Smooth muscle cell (in vitro differentiated cells): ENCODE measurements around the gene COBL. TPM values are rescaled to one million over a fixed set of nuclear protein-coding genes. Genes with fewer than 3 reads are reported as not detected.

ENCODE experiments used
- DNase-seq: peaks from one replicate; lab custom pipeline; 2025; ENCODE audit not compliant: unreplicated experiment; lab: John Stamatoyannopoulos, UW
- H2AFZ ChIP-seq: fragments of 200-600 bp; sonication (generic); 2 replicates; pipeline ENCODE4 v1.6.0; 2016; ENCODE audit warnings: antibody characterized with exemption, low read depth, mild to moderate bottlenecking
- H3F3A ChIP-seq: fragments of 200-600 bp; sonication (generic); 2 replicates; pipeline ENCODE4 v1.6.0; 2017; ENCODE audit warnings: antibody characterized with exemption, low read depth
- H3K27ac ChIP-seq: fragments of 200-600 bp; sonication (generic); 2 replicates; pipeline ENCODE4 v1.5.1; 2016; ENCODE audit warnings: low read depth, mild to moderate bottlenecking
- H3K27me3 ChIP-seq: fragments of 200-600 bp; sonication (generic); 2 replicates; pipeline ENCODE4 v1.6.1; 2016; ENCODE audit warnings: low read depth, mild to moderate bottlenecking
- H3K36me3 ChIP-seq: fragments of 200-600 bp; sonication (generic); 2 replicates; pipeline ENCODE4 v1.5.1; 2016; ENCODE audit warnings: low read depth
- H3K4me1 ChIP-seq: fragments of 200-600 bp; sonication (generic); 2 replicates; pipeline ENCODE4 v1.5.1; 2016; ENCODE audit warnings: low read depth
- H3K4me2 ChIP-seq: fragments of 200-600 bp; sonication (generic); 2 replicates; pipeline ENCODE4 v1.6.0; 2016; ENCODE audit warnings: mild to moderate bottlenecking
- H3K4me3 ChIP-seq: fragments of 200-600 bp; sonication (generic); 2 replicates; pipeline ENCODE4 v1.5.1; 2016; ENCODE audit warnings: mild to moderate bottlenecking
- H3K79me2 ChIP-seq: fragments of 200-600 bp; sonication (generic); 2 replicates; pipeline ENCODE4 v1.6.0; 2016; ENCODE audit warnings: low read depth, mild to moderate bottlenecking
- H3K9ac ChIP-seq: fragments of 200-600 bp; sonication (generic); 2 replicates; pipeline ENCODE4 v1.6.0; 2016; ENCODE audit warnings: low read depth
- H3K9me3 ChIP-seq: fragments of 200-600 bp; sonication (generic); replicated peaks from 2 replicates; pipeline ENCODE4 v1.5.1; 2016; ENCODE audit warnings: low read depth
- H4K20me1 ChIP-seq: fragments of 200-600 bp; sonication (generic); 2 replicates; pipeline ENCODE4 v1.6.0; 2016; ENCODE audit warnings: low read depth
- WGBS: methylation state at CpG from one replicate; pipeline ENCODE4 v1.1.7; 2016; ENCODE audit warnings: low lambda C conversion rate; 5-methylcytosine and 5-hydroxymethylcytosine counted together
- polyA plus RNA-seq: library from polyadenylated mRNA; unstranded; fragments of >200 nt; fragmentation: Nextera tagmentation; extraction: Ambion mirVana; gene quantifications from 2 replicates; pipeline ENCODE4 v1.2.1, GENCODE V29; 2016
- total RNA-seq: library from RNA; depleted of rRNA; stranded (reverse); fragments of >200 nt; gene quantifications from 2 replicates; pipeline ENCODE4 v1.2.3, GENCODE V29; 2014
- TF ChIP-seq, protein P1 (sequence below): fragments of 200-600 bp; sonication (generic); IDR thresholded peaks from 2 replicates; pipeline ENCODE4 v1.5.1; 2017; ENCODE audit warnings: borderline replicate concordance, mild to moderate bottlenecking, antibody characterized with exemption; ENCODE audit not compliant: insufficient read depth, poor library complexity, severe bottlenecking

Gene COBL
- total and polyA plus RNA-seq, 2 experiments from 2014 or later, result 0.47 to 2.8 TPM

DNA sequence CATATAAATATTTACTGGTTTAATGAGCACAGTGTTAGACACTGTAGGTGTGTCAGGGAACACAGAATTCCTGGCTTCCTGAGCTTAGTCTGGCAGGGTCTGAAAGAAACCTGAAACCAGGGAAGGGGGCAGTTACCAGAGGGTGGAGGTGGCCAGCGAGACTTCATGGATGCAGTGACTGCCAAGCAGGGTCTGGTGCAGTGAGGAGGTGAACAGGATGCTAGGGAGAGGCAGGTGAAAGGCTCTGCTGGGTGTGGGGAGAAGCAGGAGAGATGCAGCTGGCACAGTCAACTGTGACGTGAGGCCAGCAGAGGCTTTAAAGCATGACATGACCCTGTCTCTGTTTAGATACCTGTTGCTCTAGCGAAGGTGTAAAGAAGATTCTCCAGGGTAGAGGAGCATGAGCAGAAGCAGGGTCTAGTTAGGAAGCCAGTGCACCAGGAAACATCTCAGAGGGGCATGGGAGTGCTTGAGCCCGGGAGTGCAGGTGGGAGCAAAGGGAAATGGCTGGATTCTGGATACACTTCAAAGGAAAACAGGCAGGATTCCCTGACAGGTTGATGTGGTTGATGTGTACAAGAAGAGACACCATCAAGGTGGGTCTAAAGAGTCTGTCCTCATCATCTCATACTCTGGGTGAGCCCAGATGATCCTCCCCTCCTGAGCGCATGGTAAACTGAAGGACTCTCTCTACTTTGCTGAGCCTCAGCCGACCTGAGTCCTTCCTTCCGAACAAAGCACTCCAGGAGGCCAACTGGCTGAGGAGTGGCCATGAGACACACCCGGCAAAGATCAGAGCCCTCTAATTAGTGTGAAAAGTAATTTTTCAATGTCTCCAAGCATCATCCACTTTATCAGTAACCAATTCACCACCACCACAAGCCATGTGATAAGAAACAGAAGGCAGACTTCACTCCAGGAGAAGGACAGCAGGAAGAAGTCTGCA lies 186.8 kb downstream of the COBL start:
- TF ChIP-seq, protein P1, sequence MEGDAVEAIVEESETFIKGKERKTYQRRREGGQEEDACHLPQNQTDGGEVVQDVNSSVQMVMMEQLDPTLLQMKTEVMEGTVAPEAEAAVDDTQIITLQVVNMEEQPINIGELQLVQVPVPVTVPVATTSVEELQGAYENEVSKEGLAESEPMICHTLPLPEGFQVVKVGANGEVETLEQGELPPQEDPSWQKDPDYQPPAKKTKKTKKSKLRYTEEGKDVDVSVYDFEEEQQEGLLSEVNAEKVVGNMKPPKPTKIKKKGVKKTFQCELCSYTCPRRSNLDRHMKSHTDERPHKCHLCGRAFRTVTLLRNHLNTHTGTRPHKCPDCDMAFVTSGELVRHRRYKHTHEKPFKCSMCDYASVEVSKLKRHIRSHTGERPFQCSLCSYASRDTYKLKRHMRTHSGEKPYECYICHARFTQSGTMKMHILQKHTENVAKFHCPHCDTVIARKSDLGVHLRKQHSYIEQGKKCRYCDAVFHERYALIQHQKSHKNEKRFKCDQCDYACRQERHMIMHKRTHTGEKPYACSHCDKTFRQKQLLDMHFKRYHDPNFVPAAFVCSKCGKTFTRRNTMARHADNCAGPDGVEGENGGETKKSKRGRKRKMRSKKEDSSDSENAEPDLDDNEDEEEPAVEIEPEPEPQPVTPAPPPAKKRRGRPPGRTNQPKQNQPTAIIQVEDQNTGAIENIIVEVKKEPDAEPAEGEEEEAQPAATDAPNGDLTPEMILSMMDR, result no peak
- WGBS, result 87% methylated on average over 8 of the region's 8 CpGs

DNA sequence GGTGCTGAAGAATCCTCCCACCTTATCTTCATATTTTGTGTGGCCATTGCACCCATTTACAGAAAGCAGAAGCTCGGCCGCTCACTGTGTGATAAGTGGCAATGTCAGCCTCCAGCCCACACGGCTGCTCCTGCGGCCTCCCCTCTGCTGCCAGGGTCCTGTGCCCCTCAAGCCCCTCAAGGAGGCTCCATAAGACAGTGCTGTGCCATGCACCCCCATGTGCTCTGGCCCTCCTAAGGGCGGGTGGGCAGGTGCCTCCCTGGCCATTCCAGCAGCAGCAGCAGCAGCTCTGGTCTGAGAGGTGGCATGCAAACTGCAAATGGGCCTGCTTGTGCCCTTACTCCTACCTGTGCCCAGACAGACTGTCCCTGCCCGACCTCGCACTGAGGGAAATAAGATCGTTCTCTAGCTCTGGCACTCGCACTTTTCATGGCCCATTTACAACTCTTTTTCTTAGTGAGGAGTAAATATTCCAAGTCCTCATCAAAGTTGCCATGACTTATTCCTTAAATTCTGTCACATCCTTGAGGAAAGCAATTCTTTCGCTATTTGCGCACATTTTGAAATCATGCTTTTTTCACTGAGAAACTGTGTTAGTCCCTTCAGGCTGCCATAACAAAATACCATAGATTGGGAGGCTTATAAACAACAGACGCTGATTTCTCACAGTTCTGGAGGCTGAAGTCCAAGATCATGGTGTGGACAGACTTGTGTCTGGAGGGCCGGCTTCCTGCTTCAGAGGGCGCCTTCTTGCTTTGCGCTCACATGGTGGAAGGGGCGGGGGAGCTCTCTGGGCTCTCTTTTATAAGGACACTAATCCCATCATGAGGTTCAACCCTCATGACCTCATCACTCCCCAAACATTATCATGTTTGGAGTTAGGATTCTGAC lies 187.8 kb downstream of the COBL start:
- Histone ChIP-seq H2AFZ (no peak overlapping the region), H3K27me3 (no peaks in the 10 kb centered on the region), H3K9ac (no peak overlapping the region), H3K36me3 (no peaks in the 10 kb centered on the region), H4K20me1 (no peaks in the 10 kb centered on the region), H3K79me2 (no peaks in the 10 kb centered on the region), H3K27ac (no peak overlapping the region), H3K9me3 (no peaks in the 10 kb centered on the region), H3F3A (no peaks in the 10 kb centered on the region), H3K4me2 (no peak overlapping the region), H3K4me3 (no peak overlapping the region), H3K4me1 (no peaks in the 10 kb centered on the region)
- DNase-seq, result no peak
- TF ChIP-seq, protein P1, result no peak
- 89% methylated on average over 16 of the region's 16 CpGs for WGBS

More for the DNA sequence above, 186.8 kb downstream of the COBL start:
- H3K36me3 ChIP-seq, result no peaks in the 10 kb centered on the region
- no peaks in the 10 kb centered on the region for H3K9me3 ChIP-seq
- no peak for DNase-seq
- H3K79me2 ChIP-seq, result no peaks in the 10 kb centered on the region
- H3K4me2 ChIP-seq, result no peak overlapping the region
- H3F3A ChIP-seq, result no peaks in the 10 kb centered on the region
- H3K9ac ChIP-seq, result no peak overlapping the region
- no peak overlapping the region for H3K4me3 ChIP-seq
- no peaks in the 10 kb centered on the region for H3K4me1 ChIP-seq
- no peaks in the 10 kb centered on the region for H4K20me1 ChIP-seq
- H2AFZ ChIP-seq, result no peak overlapping the region
- H3K27ac ChIP-seq, result no peak overlapping the region
- no peaks in the 10 kb centered on the region for H3K27me3 ChIP-seq

DNA sequence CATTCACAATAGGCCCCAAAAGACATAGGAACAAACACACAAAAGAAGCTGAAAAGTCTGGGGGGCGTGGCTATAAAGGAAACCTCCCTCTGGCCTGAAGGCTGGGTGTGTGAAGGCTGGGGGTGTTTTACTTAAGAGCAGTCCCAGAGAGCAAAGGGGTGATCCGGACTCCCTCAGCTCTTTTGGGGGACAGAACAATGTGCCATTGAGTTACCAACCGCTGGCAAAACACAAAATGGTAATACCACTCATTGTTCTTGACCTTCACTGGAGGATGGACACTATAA lies 189.0 kb downstream of the COBL start:
- H4K20me1 ChIP-seq, result no peaks in the 10 kb centered on the region
- H3F3A ChIP-seq, result no peaks in the 10 kb centered on the region
- no peaks in the 10 kb centered on the region for H3K27me3 ChIP-seq
- H3K4me2 ChIP-seq, result no peak overlapping the region
- no peaks in the 10 kb centered on the region for H3K79me2 ChIP-seq
- H3K9me3 ChIP-seq, result no peaks in the 10 kb centered on the region
- no peaks in the 10 kb centered on the region for H3K36me3 ChIP-seq
- H3K4me3 ChIP-seq, result no peak overlapping the region
- H3K4me1 ChIP-seq, result no peaks in the 10 kb centered on the region
- H3K27ac ChIP-seq, result no peak overlapping the region
- no peak for DNase-seq
- no peak overlapping the region for H2AFZ ChIP-seq
- no peak overlapping the region for H3K9ac ChIP-seq
- TF ChIP-seq, protein P1, result no peak
- 65% methylated on average over 3 of the region's 3 CpGs for WGBS
